Skeletal muscle tissue (tissue), 4 donors: ENCODE results near the gene FBXL20. TPM values are rescaled to one million over a fixed set of nuclear protein-coding genes. Genes with fewer than 3 reads are reported as not detected.
"Not testable (repeated sequence)": the region's sequence is repeated elsewhere in the genome, so short reads cannot be mapped to it uniquely, and the experiment has no call there.

Experiments
- H3K27ac ChIP-seq: one replicate; pipeline ENCODE4 v1.7.0; 2013; ENCODE audit warnings: mild to moderate bottlenecking, low read depth, low read length, inconsistent platforms
- H3K27me3 ChIP-seq, 3 donors: one replicate each; pipeline ENCODE4 v1.7.0; 2013; ENCODE audit warnings: low read length in 3 of 3; ENCODE audit not compliant: control insufficient read depth in 3 of 3, insufficient read depth in 3 of 3
- H3K36me3 ChIP-seq, 3 donors: one replicate each; pipeline ENCODE4 v1.7.0; 2013; ENCODE audit warnings: low read length in 3 of 3; ENCODE audit not compliant: control insufficient read depth in 3 of 3, insufficient read depth in 3 of 3
- H3K4me1 ChIP-seq, 3 donors: one replicate each; pipeline ENCODE4 v1.7.0; 2013; ENCODE audit warnings: low read length in 3 of 3, mild to moderate bottlenecking in 3 of 3; ENCODE audit not compliant: control insufficient read depth in 3 of 3, insufficient read depth in 3 of 3
- H3K4me3 ChIP-seq, 3 donors: one replicate each; pipeline ENCODE4 v1.7.0; 2013; ENCODE audit warnings: low read length in 3 of 3
- H3K9ac ChIP-seq, 3 donors: one replicate each; pipeline ENCODE4 v1.7.0; 2013; ENCODE audit warnings: low read length in 3 of 3, mild to moderate bottlenecking in 3 of 3, moderate library complexity in 2 of 3, low read depth in 1 of 3
- H3K9me3 ChIP-seq, 3 donors: one replicate each; pipeline ENCODE4 v1.7.0; 2013; ENCODE audit warnings: low read length in 3 of 3; ENCODE audit not compliant: control insufficient read depth in 3 of 3
- total RNA-seq: library from RNA; depleted of rRNA; stranded (reverse); fragments of >200 nt; gene quantifications from one replicate; pipeline ENCODE4 v1.2.3, GENCODE V29; 2014
- donor health status: Osteomylitis.

Gene FBXL20
- total RNA-seq, 1 donor from 2014 or later, result 6.3 TPM

- Histone ChIP-seq H3K9ac (no peak overlapping the region), H3K36me3 (peaks cover 0 to 9% (median 5%) of the 10 kb centered on the region in 3 donors), H3K4me1 (peaks cover 0 to 3% (median 0%) of the 10 kb centered on the region in 3 donors), H3K27me3 (no peaks in the 10 kb centered on the region), H3K27ac (no peak overlapping the region), H3K9me3 (no peaks in the 10 kb centered on the region), H3K4me3 (no peak overlapping the region)
Observed at GRCh38 chr17:39305978-39306377, 95.4 kb downstream of the FBXL20 start.

GRCh38 chr17:39304188-39304587 lies 97.2 kb downstream of the FBXL20 start:
- Histone ChIP-seq H3K4me1 (peaks cover 0 to 3% (median 0%) of the 10 kb centered on the region in 3 donors), H3K4me3 (no peak overlapping the region), H3K36me3 (peaks cover 0 to 14% (median 5%) of the 10 kb centered on the region in 3 donors), H3K27ac (no peak overlapping the region), H3K9ac (no peak overlapping the region), H3K9me3 (no peaks in the 10 kb centered on the region), H3K27me3 (no peaks in the 10 kb centered on the region)

GRCh38 chr17:39294060-39294459 lies 107.4 kb downstream of the FBXL20 start:
- Histone ChIP-seq H3K36me3 (peaks cover 4 to 27% (median 11%) of the 10 kb centered on the region in 3 donors), H3K9me3 (no peaks in the 10 kb centered on the region), H3K27ac (no peak overlapping the region), H3K9ac (no peak overlapping the region), H3K4me1 (no peaks in the 10 kb centered on the region), H3K27me3 (no peaks in the 10 kb centered on the region), H3K4me3 (no peak overlapping the region)

GRCh38 chr17:39292546-39292945 lies 108.9 kb downstream of the FBXL20 start:
- H3K27ac ChIP-seq, H3K27me3 ChIP-seq: not testable (repeated sequence)
- peaks cover 0 to 15% (median 6%) of the 10 kb centered on the region in 3 donors for H3K36me3 ChIP-seq

GRCh38 chr17:39286513-39286912 lies 114.9 kb downstream of the FBXL20 start:
- not testable (repeated sequence) for H3K4me3 ChIP-seq, H3K9ac ChIP-seq, H3K9me3 ChIP-seq, H3K4me1 ChIP-seq, H3K27me3 ChIP-seq, H3K36me3 ChIP-seq
- H3K27ac ChIP-seq, result peak overlapping the region; percentile 76

More at GRCh38 chr17:39292546-39292945, 108.9 kb downstream of the FBXL20 start:
- H3K4me3 ChIP-seq, H3K4me1 ChIP-seq, H3K9ac ChIP-seq, H3K9me3 ChIP-seq: not testable (repeated sequence)

- Histone ChIP-seq H3K27me3 (no peaks in the 10 kb centered on the region), H3K9ac (no peak overlapping the region), H3K9me3 (no peaks in the 10 kb centered on the region), H3K27ac (peak overlapping the region; percentile 29), H3K4me3 (no peak overlapping the region), H3K36me3 (peaks cover 0 to 7% (median 5%) of the 10 kb centered on the region in 3 donors), H3K4me1 (peaks cover 5 to 8% (median 7%) of the 10 kb centered on the region in 3 donors)
Observed at GRCh38 chr17:39284685-39285084, 116.7 kb downstream of the FBXL20 start.

- Histone ChIP-seq H3K36me3 (peaks cover 0 to 7% (median 5%) of the 10 kb centered on the region in 3 donors), H3K9ac (no peak overlapping the region), H3K4me1 (peaks cover 5 to 8% (median 7%) of the 10 kb centered on the region in 3 donors), H3K27ac (no peak overlapping the region), H3K27me3 (no peaks in the 10 kb centered on the region), H3K9me3 (no peaks in the 10 kb centered on the region), H3K4me3 (no peak overlapping the region)
Observed at GRCh38 chr17:39283896-39284295, 117.5 kb downstream of the FBXL20 start.

GRCh38 chr17:39283098-39283497 lies 118.3 kb downstream of the FBXL20 start:
- no peak overlapping the region for H3K9ac ChIP-seq
- peaks cover 5 to 8% (median 7%) of the 10 kb centered on the region in 3 donors for H3K4me1 ChIP-seq
- H3K9me3 ChIP-seq, result no peaks in the 10 kb centered on the region
- no peaks in the 10 kb centered on the region for H3K27me3 ChIP-seq
- no peak overlapping the region for H3K27ac ChIP-seq
- H3K36me3 ChIP-seq, result peaks cover 0 to 7% (median 7%) of the 10 kb centered on the region in 3 donors
- no peak overlapping the region for H3K4me3 ChIP-seq

GRCh38 chr17:39281806-39282205 lies 119.6 kb downstream of the FBXL20 start:
- peaks cover 0 to 11% (median 10%) of the 10 kb centered on the region in 3 donors for H3K36me3 ChIP-seq
- H3K27ac ChIP-seq, result no peak overlapping the region
- no peak overlapping the region for H3K9ac ChIP-seq

GRCh38 chr17:39278246-39278645 lies 123.2 kb downstream of the FBXL20 start:
- not testable (repeated sequence) for H3K9ac ChIP-seq, H3K4me3 ChIP-seq, H3K4me1 ChIP-seq, H3K27me3 ChIP-seq, H3K9me3 ChIP-seq, H3K27ac ChIP-seq
- H3K36me3 ChIP-seq, result peaks cover 0 to 23% (median 21%) of the 10 kb centered on the region in 3 donors

More at GRCh38 chr17:39281806-39282205, 119.6 kb downstream of the FBXL20 start:
- Histone ChIP-seq H3K4me1 (peaks cover 5 to 8% (median 7%) of the 10 kb centered on the region in 3 donors), H3K4me3 (no peak overlapping the region), H3K27me3 (no peaks in the 10 kb centered on the region), H3K9me3 (no peaks in the 10 kb centered on the region)
